Liver (tissue), 3 donors: ENCODE measurements around the gene GRM2.

Experiments used
- CTCF ChIP-seq: fragments of 150-350 bp; IDR thresholded peaks from 2 replicates; pipeline ENCODE4 v1.5.1; 2017; ENCODE audit warnings: improper control_type of control experiment, low read depth, low read length; ENCODE audit not compliant: missing input control
- RAD21 ChIP-seq, 2 donors: IDR thresholded peaks; 2 replicates each; pipeline ENCODE4 v1.6.1; 2016; ENCODE audit warnings: antibody characterized with exemption in 2 of 2, mild to moderate bottlenecking in 2 of 2
- REST ChIP-seq: IDR thresholded peaks from 2 replicates; pipeline ENCODE4 v1.6.1; 2016; ENCODE audit warnings: antibody characterized with exemption, mild to moderate bottlenecking
- RXRA ChIP-seq, 2 donors: IDR thresholded peaks; 2 replicates each; pipeline ENCODE4 v1.6.1; 2017 to 2018; ENCODE audit warnings: antibody characterized with exemption in 2 of 2, mild to moderate bottlenecking in 1 of 2
- donor health status: healthy.
- donor health status: healthy.

GRCh38 chr3:51703068-51703760 is 3.7 kb upstream of the GRM2 start:
- TF ChIP-seq RAD21 (IDR thresholded peaks at IDR 0.05) (no peak), CTCF (no peak), REST (no peak), RXRA (IDR thresholded peaks at IDR 0.05) (no peak)
